ENCODE measurements around the gene DCK.

DNA sequence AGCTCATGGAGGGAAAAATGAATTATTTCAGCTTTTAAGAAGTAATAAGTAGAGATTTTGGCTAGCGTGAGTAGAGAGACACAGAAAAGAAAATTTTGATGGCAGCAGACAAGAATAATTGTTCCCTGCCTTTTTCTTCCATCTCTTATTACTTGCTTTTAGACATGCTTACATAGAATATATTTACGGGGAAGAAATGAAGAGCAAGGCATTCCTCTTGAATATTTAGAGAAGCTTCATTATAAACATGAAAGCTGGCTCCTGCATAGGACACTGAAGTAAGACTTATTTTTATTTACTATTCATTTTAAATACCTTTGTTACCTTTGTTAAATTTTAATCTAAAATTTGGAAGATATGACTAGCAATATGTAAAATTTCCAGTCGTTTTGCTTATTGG is 32.2 kb downstream of the DCK start:
- TF ChIP-seq POLR2A (IDR thresholded peaks at IDR 0.05), result no peak
- TF ChIP-seq, protein P1, sequence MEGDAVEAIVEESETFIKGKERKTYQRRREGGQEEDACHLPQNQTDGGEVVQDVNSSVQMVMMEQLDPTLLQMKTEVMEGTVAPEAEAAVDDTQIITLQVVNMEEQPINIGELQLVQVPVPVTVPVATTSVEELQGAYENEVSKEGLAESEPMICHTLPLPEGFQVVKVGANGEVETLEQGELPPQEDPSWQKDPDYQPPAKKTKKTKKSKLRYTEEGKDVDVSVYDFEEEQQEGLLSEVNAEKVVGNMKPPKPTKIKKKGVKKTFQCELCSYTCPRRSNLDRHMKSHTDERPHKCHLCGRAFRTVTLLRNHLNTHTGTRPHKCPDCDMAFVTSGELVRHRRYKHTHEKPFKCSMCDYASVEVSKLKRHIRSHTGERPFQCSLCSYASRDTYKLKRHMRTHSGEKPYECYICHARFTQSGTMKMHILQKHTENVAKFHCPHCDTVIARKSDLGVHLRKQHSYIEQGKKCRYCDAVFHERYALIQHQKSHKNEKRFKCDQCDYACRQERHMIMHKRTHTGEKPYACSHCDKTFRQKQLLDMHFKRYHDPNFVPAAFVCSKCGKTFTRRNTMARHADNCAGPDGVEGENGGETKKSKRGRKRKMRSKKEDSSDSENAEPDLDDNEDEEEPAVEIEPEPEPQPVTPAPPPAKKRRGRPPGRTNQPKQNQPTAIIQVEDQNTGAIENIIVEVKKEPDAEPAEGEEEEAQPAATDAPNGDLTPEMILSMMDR (IDR thresholded peaks at IDR 0.05), result no peak
